HEK293 (cell line): ENCODE results near the gene COPG1.

ENCODE experiments used
- KLF10 ChIP-seq: fragments of 450-650 bp; IDR thresholded peaks from 2 replicates; pipeline ENCODE4 v1.5.1; 2018; ENCODE audit warnings: missing biosample characterization, mild to moderate bottlenecking, missing genetic modification characterization
- ZNF292 ChIP-seq: fragments of 450-650 bp; formaldehyde crosslinking; IDR thresholded peaks from 2 replicates; pipeline ENCODE4 v1.5.1; 2016; ENCODE audit warnings: low read depth, missing biosample characterization, missing genetic modification characterization, borderline replicate concordance
- TF ChIP-seq, protein P1 (sequence below): fragments of 450-650 bp; formaldehyde crosslinking; IDR thresholded peaks from 2 replicates; pipeline ENCODE4 v1.5.1; 2016; ENCODE audit warnings: missing biosample characterization, missing genetic modification characterization
- TF ChIP-seq, protein P2 (sequence below): fragments of 450-650 bp; formaldehyde crosslinking; IDR thresholded peaks from 2 replicates; pipeline ENCODE4 v1.5.1; 2016; ENCODE audit warnings: missing biosample characterization, missing genetic modification characterization, low read depth

DNA sequence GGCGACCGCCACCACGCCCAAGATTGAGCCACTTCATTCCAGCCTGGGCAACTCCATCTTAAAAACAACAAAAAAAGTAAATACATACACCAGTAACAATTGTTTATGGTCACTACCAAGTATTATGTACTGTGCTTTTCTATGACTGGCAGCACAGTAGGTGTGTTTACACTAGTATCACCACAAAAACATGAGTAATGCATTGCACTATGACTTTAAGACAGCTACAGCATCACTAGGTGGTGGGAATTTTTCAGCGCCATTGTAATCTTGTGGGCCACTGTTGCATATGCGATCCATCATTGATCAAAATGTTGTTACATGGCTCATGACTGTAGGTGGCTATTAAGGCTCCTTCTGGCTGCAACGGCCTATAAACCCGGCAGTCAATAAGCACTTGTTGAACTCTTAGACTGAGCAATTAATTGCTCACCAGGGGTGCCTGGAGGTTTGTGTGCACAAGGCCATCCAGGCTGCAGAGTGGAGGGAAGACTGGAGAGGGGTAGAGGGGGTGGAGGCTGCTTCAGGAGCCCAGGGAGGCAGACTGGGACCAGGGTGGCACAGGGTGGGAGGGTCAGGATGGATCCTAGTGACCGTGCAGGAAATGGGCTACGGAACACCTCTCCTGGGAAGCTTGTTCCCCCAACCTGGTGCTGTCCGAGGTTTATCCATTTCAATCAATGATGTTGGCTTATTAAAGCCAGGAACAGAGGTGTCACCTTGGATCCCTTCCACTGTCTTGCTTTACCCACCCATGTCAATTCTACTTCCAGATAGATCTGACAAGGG, 17.9 kb upstream of the COPG1 start:
- no peak for TF ChIP-seq KLF10 (tag by site-specific recombination)
- TF ChIP-seq, protein P1, sequence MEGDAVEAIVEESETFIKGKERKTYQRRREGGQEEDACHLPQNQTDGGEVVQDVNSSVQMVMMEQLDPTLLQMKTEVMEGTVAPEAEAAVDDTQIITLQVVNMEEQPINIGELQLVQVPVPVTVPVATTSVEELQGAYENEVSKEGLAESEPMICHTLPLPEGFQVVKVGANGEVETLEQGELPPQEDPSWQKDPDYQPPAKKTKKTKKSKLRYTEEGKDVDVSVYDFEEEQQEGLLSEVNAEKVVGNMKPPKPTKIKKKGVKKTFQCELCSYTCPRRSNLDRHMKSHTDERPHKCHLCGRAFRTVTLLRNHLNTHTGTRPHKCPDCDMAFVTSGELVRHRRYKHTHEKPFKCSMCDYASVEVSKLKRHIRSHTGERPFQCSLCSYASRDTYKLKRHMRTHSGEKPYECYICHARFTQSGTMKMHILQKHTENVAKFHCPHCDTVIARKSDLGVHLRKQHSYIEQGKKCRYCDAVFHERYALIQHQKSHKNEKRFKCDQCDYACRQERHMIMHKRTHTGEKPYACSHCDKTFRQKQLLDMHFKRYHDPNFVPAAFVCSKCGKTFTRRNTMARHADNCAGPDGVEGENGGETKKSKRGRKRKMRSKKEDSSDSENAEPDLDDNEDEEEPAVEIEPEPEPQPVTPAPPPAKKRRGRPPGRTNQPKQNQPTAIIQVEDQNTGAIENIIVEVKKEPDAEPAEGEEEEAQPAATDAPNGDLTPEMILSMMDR (tag by site-specific recombination), result no peak
- TF ChIP-seq, protein P2, sequence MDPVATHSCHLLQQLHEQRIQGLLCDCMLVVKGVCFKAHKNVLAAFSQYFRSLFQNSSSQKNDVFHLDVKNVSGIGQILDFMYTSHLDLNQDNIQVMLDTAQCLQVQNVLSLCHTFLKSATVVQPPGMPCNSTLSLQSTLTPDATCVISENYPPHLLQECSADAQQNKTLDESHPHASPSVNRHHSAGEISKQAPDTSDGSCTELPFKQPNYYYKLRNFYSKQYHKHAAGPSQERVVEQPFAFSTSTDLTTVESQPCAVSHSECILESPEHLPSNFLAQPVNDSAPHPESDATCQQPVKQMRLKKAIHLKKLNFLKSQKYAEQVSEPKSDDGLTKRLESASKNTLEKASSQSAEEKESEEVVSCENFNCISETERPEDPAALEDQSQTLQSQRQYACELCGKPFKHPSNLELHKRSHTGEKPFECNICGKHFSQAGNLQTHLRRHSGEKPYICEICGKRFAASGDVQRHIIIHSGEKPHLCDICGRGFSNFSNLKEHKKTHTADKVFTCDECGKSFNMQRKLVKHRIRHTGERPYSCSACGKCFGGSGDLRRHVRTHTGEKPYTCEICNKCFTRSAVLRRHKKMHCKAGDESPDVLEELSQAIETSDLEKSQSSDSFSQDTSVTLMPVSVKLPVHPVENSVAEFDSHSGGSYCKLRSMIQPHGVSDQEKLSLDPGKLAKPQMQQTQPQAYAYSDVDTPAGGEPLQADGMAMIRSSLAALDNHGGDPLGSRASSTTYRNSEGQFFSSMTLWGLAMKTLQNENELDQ (tag by site-specific recombination), result no peak
- TF ChIP-seq ZNF292, result no peak
